Osteoblast (primary cell): Measurements from ENCODE around the gene TRIM28. TPM values are rescaled to one million over a fixed set of nuclear protein-coding genes. Genes with fewer than 3 reads are reported as not detected.

Experiments used
- DNase-seq: peaks from one replicate; pipeline ENCODE4 v3.0.0; 2011; ENCODE audit warnings: low spot score, mixed read lengths; ENCODE audit not compliant: insufficient read length; ENCODE audit errors: missing footprints
- H2AFZ ChIP-seq: 2 replicates; pipeline ENCODE4 v1.6.0; 2011; ENCODE audit warnings: mild to moderate bottlenecking, low read length
- H3K27ac ChIP-seq: 2 replicates; pipeline ENCODE4 v1.5.1; 2011; ENCODE audit warnings: mild to moderate bottlenecking, low read depth, low read length, moderate library complexity
- H3K27me3 ChIP-seq: 2 replicates; pipeline ENCODE4 v1.6.0; 2012; ENCODE audit warnings: mild to moderate bottlenecking, control low read depth, inconsistent platforms, low read length, moderate library complexity; ENCODE audit not compliant: insufficient read depth
- H3K36me3 ChIP-seq: 2 replicates; pipeline ENCODE4 v1.5.1; 2011; ENCODE audit warnings: mild to moderate bottlenecking, low read length, control low read depth, moderate library complexity; ENCODE audit not compliant: insufficient read depth
- H3K4me1 ChIP-seq: 2 replicates; pipeline ENCODE4 v1.5.1; 2011; ENCODE audit warnings: mild to moderate bottlenecking, low read length, control low read depth, moderate library complexity; ENCODE audit not compliant: insufficient read depth
- H3K4me2 ChIP-seq: 2 replicates; pipeline ENCODE4 v1.6.0; 2011; ENCODE audit warnings: mild to moderate bottlenecking, low read length; ENCODE audit not compliant: insufficient read depth
- H3K4me3 ChIP-seq: fragments of 200-600 bp; sonication (generic); 3 replicates; pipeline ENCODE4 v1.5.1; 2012; ENCODE audit warnings: mild to moderate bottlenecking, low read length, inconsistent platforms; ENCODE audit not compliant: insufficient read depth
- H3K79me2 ChIP-seq: 2 replicates; pipeline ENCODE4 v1.6.0; 2012; ENCODE audit warnings: mild to moderate bottlenecking, low read length, control low read depth, inconsistent platforms; ENCODE audit not compliant: insufficient read depth
- H3K9me3 ChIP-seq: 2 replicates; pipeline ENCODE4 v1.5.1; 2011; ENCODE audit warnings: low read depth, low read length, control low read depth
- H4K20me1 ChIP-seq: 2 replicates; pipeline ENCODE4 v1.6.0; 2012; ENCODE audit warnings: mild to moderate bottlenecking, low read length, control low read depth; ENCODE audit not compliant: insufficient read depth
- total RNA-seq: library from RNA; depleted of rRNA; stranded (reverse); fragments of >200 nt; gene quantifications from 2 replicates; pipeline ENCODE4 v1.2.3, GENCODE V29; 2012
- TF ChIP-seq, protein P1 (sequence below): IDR thresholded peaks from 2 replicates; pipeline ENCODE4 v1.5.1; 2011; ENCODE audit warnings: mild to moderate bottlenecking, low read depth, low read length, moderate library complexity; ENCODE audit errors: extremely low read depth

TRIM28 gene
- total RNA-seq, 1 donor, result 224 TPM

DNA sequence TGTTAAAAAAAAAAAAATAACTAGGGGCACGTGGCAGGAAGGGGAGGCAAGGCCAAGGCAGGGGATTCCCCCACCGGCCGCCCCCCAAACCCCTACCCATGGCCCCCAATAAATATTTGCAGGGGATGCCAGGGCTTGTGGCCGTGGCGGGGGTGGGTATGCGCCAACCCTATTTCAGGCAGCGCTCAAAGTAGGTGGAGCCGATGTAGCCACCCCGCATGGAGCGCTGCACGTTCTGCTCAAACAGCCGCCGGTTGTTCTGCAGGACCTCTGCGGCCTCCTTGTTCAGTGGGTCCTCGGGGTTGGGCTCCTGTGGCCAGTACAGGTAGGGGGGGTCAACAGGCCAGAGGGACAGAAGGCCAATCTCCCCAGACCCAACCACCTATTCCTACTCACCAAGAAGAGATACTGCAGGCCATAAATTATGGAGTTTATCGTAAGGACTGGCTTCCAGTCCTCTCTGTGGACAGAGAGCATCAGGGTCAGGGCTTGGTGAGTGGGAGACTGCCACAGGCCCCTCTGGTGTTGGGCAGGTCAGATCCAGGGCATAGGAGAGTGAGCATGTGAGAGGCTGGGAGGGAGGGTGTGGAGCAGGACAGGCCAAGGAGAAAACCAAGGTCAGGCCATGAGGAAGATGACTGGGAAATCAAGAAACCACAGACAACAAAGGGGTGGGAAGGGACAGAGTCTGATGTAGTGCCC is 12.2 kb downstream of the TRIM28 start:
- peaks cover 12% of the 10 kb centered on the region for H4K20me1 ChIP-seq
- H3K79me2 ChIP-seq, result peaks cover 59% of the 10 kb centered on the region
- peaks cover 36% of the 10 kb centered on the region for H3K36me3 ChIP-seq
- H3K4me1 ChIP-seq, result peaks cover 37% of the 10 kb centered on the region
- H3K27ac ChIP-seq, result peak overlapping the region; percentile 83
- peak overlapping the region; percentile 87 for H3K4me3 ChIP-seq
- TF ChIP-seq, protein P1, sequence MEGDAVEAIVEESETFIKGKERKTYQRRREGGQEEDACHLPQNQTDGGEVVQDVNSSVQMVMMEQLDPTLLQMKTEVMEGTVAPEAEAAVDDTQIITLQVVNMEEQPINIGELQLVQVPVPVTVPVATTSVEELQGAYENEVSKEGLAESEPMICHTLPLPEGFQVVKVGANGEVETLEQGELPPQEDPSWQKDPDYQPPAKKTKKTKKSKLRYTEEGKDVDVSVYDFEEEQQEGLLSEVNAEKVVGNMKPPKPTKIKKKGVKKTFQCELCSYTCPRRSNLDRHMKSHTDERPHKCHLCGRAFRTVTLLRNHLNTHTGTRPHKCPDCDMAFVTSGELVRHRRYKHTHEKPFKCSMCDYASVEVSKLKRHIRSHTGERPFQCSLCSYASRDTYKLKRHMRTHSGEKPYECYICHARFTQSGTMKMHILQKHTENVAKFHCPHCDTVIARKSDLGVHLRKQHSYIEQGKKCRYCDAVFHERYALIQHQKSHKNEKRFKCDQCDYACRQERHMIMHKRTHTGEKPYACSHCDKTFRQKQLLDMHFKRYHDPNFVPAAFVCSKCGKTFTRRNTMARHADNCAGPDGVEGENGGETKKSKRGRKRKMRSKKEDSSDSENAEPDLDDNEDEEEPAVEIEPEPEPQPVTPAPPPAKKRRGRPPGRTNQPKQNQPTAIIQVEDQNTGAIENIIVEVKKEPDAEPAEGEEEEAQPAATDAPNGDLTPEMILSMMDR, result no peak
- H3K9me3 ChIP-seq, result no peaks in the 10 kb centered on the region
- no peak overlapping the region for H2AFZ ChIP-seq
- no peak overlapping the region for H3K4me2 ChIP-seq
- H3K27me3 ChIP-seq, result no peaks in the 10 kb centered on the region
- peak; percentile 65 for DNase-seq

DNA sequence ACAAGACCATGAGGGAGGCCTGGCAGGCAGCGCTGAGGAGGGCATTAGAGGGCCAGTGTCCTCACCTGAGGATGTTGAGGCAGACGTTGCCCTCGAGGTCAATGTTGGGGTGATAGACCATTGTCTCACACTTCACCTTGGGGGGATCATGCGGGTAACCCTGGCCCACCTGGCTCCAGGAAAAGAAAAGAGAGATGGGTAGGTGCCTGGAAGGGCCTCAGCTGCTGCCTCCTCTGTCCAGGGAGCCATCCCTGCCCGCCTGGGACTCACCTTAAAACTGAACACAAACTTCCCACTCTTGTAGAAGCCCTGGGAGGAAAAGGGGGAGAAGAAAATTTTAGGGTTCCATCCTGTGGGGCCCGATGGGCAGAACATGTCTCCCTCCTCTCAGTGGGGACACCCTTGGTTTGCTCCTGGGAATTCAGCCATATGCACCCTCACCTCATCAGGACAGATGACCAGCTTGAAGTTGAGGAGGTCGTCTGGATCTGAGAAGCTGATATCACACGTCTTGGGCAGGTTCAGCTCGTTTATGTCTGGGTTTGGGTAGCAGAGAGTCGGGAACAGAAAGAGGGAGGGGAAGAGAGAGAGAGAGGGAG is 12.9 kb downstream of the TRIM28 start:
- peaks cover 37% of the 10 kb centered on the region for H3K4me1 ChIP-seq

DNA sequence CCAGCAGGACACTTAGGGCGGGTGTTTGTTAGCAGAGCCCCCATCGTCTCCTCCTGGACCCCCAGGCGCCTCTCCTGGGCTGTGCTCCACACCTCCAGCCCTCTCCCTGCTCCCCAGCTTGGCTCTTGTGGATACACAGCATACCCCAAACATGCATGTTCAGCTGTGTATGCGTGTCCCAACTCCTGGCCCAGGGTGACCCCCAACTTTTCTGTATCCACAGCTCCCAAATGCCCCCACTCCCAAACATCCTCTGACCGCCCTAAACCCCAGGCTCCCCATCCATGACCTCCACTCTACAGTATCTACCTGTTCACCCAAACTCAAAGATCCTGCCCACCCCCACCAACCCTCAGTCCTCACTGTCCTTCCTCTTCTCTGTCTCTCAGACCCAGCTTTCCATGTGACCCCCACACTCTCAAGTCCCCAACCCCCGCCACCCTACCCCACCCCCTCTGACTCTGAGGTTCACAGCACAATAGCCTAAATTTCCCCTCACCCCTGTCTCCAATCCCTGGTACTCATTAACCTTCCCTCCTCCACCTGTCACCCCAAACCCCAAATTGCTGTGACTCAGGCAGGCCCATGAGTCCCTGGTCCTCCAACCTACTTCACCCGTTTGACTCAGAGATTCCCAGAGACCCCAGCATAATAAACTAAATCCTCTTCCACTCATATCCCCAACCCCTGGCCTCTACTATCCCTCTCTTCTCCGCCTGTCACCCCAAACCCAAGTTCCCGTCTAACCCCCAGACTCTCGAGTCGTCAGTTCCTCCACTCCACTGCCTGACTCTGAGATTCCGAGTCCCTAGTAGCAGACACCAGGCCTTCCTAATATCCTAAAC is 13.6 kb downstream of the TRIM28 start:
- Histone ChIP-seq H3K27ac (peak overlapping the region; percentile 83), H3K27me3 (no peaks in the 10 kb centered on the region), H4K20me1 (peaks cover 12% of the 10 kb centered on the region), H3K9me3 (no peaks in the 10 kb centered on the region), H3K4me3 (peak overlapping the region; percentile 87), H2AFZ (no peak overlapping the region), H3K79me2 (peaks cover 51% of the 10 kb centered on the region), H3K4me1 (peaks cover 41% of the 10 kb centered on the region), H3K4me2 (peak overlapping the region; percentile 97), H3K36me3 (peaks cover 23% of the 10 kb centered on the region)
- TF ChIP-seq, protein P1, result no peak
- DNase-seq, result peak; percentile 78

More for the DNA sequence above, 12.9 kb downstream of the TRIM28 start:
- no peak overlapping the region for H2AFZ ChIP-seq
- H3K9me3 ChIP-seq, result no peaks in the 10 kb centered on the region
- peak overlapping the region; percentile 97 for H3K4me2 ChIP-seq
- H3K4me3 ChIP-seq, result peak overlapping the region; percentile 87
- H4K20me1 ChIP-seq, result peaks cover 12% of the 10 kb centered on the region
- no peaks in the 10 kb centered on the region for H3K27me3 ChIP-seq
- peak overlapping the region; percentile 83 for H3K27ac ChIP-seq
- H3K36me3 ChIP-seq, result peaks cover 31% of the 10 kb centered on the region
- H3K79me2 ChIP-seq, result peaks cover 57% of the 10 kb centered on the region
- DNase-seq, result peak; percentile 83
- TF ChIP-seq, protein P1, result no peak
